ENCODE data around the gene MFNG.

The MFNG gene

DNA sequence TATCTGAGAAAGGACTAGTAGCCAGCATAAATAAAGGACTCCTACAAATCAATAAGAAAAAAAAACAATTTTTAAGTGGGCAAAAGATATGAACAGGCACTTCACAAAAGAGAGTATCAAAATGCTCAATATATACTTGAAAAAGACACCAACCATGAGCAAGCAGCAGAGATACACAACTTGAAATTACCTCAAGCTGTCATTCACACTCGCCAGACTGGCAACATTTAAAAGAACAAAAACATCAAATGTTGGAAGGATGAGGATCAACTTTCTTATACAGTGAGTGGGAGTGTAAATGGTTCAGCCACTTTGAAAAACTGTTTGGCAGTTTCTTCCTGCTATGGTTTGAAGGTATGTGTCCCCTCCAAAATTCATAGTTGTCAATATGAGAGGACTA is 35.0 kb downstream of the MFNG start:
- no peak for DNase-seq (ENCODE audit: low read depth)
- H3K4me3 ChIP-seq (ENCODE audit: low read depth, low read length), result no peak overlapping the region
- TF ChIP-seq CTCF (IDR thresholded peaks at IDR 0.05; ENCODE audit: low read depth, low read length, missing control alignments), result no peak
- in situ Hi-C loops (cut with HindIII; ENCODE audit: low sequenced_read_pairs), result no loop called here

- TF ChIP-seq CTCF (IDR thresholded peaks at IDR 0.05; ENCODE audit: low read depth, low read length, missing control alignments), result no peak
- no peak overlapping the region for H3K4me3 ChIP-seq (ENCODE audit: low read depth, low read length)
- in situ Hi-C loops (cut with HindIII; ENCODE audit: low sequenced_read_pairs), result loop anchor here (5.0 kb wide), 1 partner anchor 122 kb away; no protein-coding TSS in a partner anchor
- DNase-seq (ENCODE audit: low read depth), result no peak
Measured at GRCh38 chr22:37449331-37450001, 36.7 kb downstream of the MFNG start.

GRCh38 chr22:37448516-37449127 is 37.6 kb downstream of the MFNG start:
- no peak for TF ChIP-seq CTCF (IDR thresholded peaks at IDR 0.05; ENCODE audit: low read depth, low read length, missing control alignments)
- in situ Hi-C loops (cut with HindIII; ENCODE audit: low sequenced_read_pairs), result loop anchor here (5.0 kb wide), 1 partner anchor 121 kb away; no protein-coding TSS in a partner anchor
- no peak for DNase-seq (ENCODE audit: low read depth)
- H3K4me3 ChIP-seq (ENCODE audit: low read depth, low read length), result no peak overlapping the region

GRCh38 chr22:37445501-37445900 is 40.7 kb downstream of the MFNG start:
- in situ Hi-C loops (cut with HindIII; ENCODE audit: low sequenced_read_pairs), result loop anchor here (5.0 kb wide), 1 partner anchor 118 kb away; no protein-coding TSS in a partner anchor
- no peak for TF ChIP-seq CTCF (IDR thresholded peaks at IDR 0.05; ENCODE audit: low read depth, low read length, missing control alignments)

DNA sequence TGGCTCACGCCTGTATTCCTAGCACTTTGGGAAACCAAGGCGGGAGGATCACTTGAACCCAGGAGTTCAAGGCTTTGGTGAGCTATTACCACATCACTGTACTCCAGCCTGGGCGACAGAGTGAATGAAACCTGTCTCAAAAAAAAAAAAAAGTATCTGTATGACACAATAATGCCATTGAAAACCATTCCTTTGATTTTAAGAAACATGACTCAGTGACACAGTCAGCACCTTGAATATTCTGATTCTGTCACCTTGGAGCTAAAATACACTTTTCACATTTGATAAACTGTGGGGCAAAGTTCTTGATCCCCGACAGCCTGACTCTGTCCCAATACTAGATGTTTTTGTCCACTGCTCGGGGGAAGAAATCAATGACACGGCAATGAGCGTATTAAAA is 42.2 kb downstream of the MFNG start:
- no peak for DNase-seq (ENCODE audit: low read depth)
- in situ Hi-C loops (cut with HindIII; ENCODE audit: low sequenced_read_pairs), result no loop called here
- no peak overlapping the region for H3K4me3 ChIP-seq (ENCODE audit: low read depth, low read length)
- no peak for TF ChIP-seq CTCF (IDR thresholded peaks at IDR 0.05; ENCODE audit: low read depth, low read length, missing control alignments)

More at GRCh38 chr22:37445501-37445900, 40.7 kb downstream of the MFNG start:
- H3K4me3 ChIP-seq (ENCODE audit: low read depth, low read length), result no peak overlapping the region
- DNase-seq (ENCODE audit: low read depth), result no peak

DNA sequence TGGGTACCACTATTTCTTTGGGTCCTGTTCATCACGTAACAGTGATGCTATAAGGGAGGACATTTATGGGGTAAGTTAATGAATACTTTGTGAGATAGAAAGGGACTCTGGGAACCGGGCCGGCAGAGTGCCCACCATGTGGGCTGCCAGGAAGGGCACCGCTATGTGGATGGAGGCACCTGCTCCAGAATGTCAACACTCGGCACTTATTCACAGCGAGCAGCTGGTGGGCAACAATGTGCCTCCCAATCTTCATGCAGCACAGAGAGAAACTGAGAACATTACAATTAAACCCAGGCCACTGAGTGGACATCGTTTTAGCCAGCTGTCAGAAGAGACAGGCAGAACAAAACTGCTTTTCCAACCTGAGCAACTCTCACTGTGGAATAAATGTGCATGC is 43.1 kb downstream of the MFNG start:
- DNase-seq (ENCODE audit: low read depth), result no peak
- no peak for TF ChIP-seq CTCF (IDR thresholded peaks at IDR 0.05; ENCODE audit: low read depth, low read length, missing control alignments)
- in situ Hi-C loops (cut with HindIII; ENCODE audit: low sequenced_read_pairs), result no loop called here
- H3K4me3 ChIP-seq (ENCODE audit: low read depth, low read length), result no peak overlapping the region
